WTC11 (cell line): ENCODE results near the gene EFNB3.

ENCODE experiments used
- CREB1 ChIP-seq: sonication (generic); formaldehyde crosslinking; IDR thresholded peaks from 2 replicates; pipeline ENCODE4 v1.8.0; 2023; ENCODE audit warnings: mild to moderate bottlenecking, missing genetic modification reagents
- MXD4 ChIP-seq: fragments of 250-450 bp; sonication (Bioruptor Pico); IDR thresholded peaks from 2 replicates; pipeline ENCODE4 v1.8.0; 2021; ENCODE audit warnings: mild to moderate bottlenecking, moderate library complexity, borderline replicate concordance
- NR1H2 ChIP-seq: sonication (generic); formaldehyde crosslinking; IDR thresholded peaks from 2 replicates; pipeline ENCODE4 v1.9.0; 2021; ENCODE audit warnings: mild to moderate bottlenecking, moderate library complexity, missing genetic modification reagents
- SP1 ChIP-seq: sonication (generic); formaldehyde crosslinking; conservative IDR thresholded peaks from 2 replicates; pipeline ENCODE4 v1.8.1; 2022; ENCODE audit warnings: missing genetic modification reagents
- ZNF138 ChIP-seq: sonication (generic); formaldehyde crosslinking; conservative IDR thresholded peaks from 2 replicates; pipeline ENCODE4 v1.8.1; 2022; ENCODE audit warnings: mild to moderate bottlenecking, moderate library complexity, missing genetic modification reagents
- TF ChIP-seq, protein P1 (sequence below): fragments of 200-600 bp; IDR thresholded peaks from 2 replicates; pipeline ENCODE4 v1.8.0; 2022; ENCODE audit warnings: antibody characterized with exemption
- TF ChIP-seq, protein P2 (sequence below): sonication (generic); formaldehyde crosslinking; IDR thresholded peaks from 2 replicates; pipeline ENCODE4 v1.8.0; 2022; ENCODE audit warnings: mild to moderate bottlenecking, missing genetic modification reagents
- TF ChIP-seq, protein P3 (sequence below): sonication (generic); formaldehyde crosslinking; IDR thresholded peaks from 2 replicates; pipeline ENCODE4 v1.8.1; 2023; ENCODE audit warnings: mild to moderate bottlenecking, missing genetic modification reagents, moderate library complexity
- TF ChIP-seq, protein P4 (sequence below): sonication (generic); formaldehyde crosslinking; IDR thresholded peaks from 2 replicates; pipeline ENCODE4 v1.8.1; 2023; ENCODE audit warnings: mild to moderate bottlenecking, moderate library complexity, missing genetic modification reagents
- TF ChIP-seq, protein P5 (sequence below): sonication (generic); formaldehyde crosslinking; conservative IDR thresholded peaks from 2 replicates; pipeline ENCODE4 v1.8.1; 2022; ENCODE audit warnings: mild to moderate bottlenecking, missing genetic modification reagents
- TF ChIP-seq, protein P6 (sequence below): sonication (generic); formaldehyde crosslinking; IDR thresholded peaks from 2 replicates; pipeline ENCODE4 v1.8.1; 2023; ENCODE audit warnings: mild to moderate bottlenecking, missing genetic modification reagents, borderline replicate concordance
- TF ChIP-seq, protein P7 (sequence below): sonication (generic); formaldehyde crosslinking; IDR thresholded peaks from 2 replicates; pipeline ENCODE4 v1.8.1; 2022; ENCODE audit warnings: mild to moderate bottlenecking, missing genetic modification reagents, moderate library complexity, borderline replicate concordance
- TF ChIP-seq, protein P8 (sequence below): sonication (generic); formaldehyde crosslinking; IDR thresholded peaks from 2 replicates; pipeline ENCODE4 v1.8.0; 2023; ENCODE audit warnings: missing genetic modification reagents
- TF ChIP-seq, protein P9 (sequence below): fragments of 250-450 bp; sonication (Bioruptor Pico); IDR thresholded peaks from 2 replicates; pipeline ENCODE4 v1.8.0; 2021; ENCODE audit warnings: mild to moderate bottlenecking

DNA sequence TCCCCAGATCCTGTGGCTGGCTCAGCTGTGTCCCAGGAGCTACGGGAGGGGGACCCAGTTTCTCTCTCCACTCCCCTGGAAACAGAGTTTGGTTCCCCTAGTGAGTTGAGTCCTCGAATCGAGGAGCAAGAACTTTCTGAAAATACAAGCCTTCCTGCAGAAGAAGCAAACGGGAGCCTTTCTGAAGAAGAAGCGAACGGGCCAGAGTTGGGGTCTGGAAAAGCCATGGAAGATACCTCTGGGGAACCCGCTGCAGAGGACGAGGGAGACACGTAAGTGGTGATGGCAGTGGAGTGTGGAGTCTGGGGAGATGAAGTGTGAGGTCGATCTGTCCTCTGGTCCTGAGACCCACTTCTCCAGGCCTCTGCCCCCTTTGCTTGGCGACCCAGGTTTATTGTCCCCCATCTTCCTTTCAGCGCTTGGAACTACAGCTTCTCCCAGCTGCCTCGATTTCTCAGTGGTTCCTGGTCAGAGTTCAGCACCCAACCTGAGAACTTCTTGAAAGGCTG is 16.1 kb upstream of the EFNB3 start:
- TF ChIP-seq, protein P1, sequence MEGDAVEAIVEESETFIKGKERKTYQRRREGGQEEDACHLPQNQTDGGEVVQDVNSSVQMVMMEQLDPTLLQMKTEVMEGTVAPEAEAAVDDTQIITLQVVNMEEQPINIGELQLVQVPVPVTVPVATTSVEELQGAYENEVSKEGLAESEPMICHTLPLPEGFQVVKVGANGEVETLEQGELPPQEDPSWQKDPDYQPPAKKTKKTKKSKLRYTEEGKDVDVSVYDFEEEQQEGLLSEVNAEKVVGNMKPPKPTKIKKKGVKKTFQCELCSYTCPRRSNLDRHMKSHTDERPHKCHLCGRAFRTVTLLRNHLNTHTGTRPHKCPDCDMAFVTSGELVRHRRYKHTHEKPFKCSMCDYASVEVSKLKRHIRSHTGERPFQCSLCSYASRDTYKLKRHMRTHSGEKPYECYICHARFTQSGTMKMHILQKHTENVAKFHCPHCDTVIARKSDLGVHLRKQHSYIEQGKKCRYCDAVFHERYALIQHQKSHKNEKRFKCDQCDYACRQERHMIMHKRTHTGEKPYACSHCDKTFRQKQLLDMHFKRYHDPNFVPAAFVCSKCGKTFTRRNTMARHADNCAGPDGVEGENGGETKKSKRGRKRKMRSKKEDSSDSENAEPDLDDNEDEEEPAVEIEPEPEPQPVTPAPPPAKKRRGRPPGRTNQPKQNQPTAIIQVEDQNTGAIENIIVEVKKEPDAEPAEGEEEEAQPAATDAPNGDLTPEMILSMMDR, result no peak
- TF ChIP-seq, protein P2, sequence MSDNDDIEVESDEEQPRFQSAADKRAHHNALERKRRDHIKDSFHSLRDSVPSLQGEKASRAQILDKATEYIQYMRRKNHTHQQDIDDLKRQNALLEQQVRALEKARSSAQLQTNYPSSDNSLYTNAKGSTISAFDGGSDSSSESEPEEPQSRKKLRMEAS, result no peak
- TF ChIP-seq, protein P3, sequence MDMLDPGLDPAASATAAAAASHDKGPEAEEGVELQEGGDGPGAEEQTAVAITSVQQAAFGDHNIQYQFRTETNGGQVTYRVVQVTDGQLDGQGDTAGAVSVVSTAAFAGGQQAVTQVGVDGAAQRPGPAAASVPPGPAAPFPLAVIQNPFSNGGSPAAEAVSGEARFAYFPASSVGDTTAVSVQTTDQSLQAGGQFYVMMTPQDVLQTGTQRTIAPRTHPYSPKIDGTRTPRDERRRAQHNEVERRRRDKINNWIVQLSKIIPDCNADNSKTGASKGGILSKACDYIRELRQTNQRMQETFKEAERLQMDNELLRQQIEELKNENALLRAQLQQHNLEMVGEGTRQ (CRISPR knock-in tag), result no peak
- TF ChIP-seq, protein P4, sequence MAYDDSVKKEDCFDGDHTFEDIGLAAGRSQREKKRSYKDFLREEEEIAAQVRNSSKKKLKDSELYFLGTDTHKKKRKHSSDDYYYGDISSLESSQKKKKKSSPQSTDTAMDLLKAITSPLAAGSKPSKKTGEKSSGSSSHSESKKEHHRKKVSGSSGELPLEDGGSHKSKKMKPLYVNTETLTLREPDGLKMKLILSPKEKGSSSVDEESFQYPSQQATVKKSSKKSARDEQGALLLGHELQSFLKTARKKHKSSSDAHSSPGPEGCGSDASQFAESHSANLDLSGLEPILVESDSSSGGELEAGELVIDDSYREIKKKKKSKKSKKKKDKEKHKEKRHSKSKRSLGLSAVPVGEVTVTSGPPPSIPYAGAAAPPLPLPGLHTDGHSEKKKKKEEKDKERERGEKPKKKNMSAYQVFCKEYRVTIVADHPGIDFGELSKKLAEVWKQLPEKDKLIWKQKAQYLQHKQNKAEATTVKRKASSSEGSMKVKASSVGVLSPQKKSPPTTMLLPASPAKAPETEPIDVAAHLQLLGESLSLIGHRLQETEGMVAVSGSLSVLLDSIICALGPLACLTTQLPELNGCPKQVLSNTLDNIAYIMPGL (CRISPR knock-in tag), result no peak
- TF ChIP-seq, protein P5, sequence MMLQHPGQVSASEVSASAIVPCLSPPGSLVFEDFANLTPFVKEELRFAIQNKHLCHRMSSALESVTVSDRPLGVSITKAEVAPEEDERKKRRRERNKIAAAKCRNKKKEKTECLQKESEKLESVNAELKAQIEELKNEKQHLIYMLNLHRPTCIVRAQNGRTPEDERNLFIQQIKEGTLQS (CRISPR knock-in tag), result no peak
- TF ChIP-seq, protein P6, sequence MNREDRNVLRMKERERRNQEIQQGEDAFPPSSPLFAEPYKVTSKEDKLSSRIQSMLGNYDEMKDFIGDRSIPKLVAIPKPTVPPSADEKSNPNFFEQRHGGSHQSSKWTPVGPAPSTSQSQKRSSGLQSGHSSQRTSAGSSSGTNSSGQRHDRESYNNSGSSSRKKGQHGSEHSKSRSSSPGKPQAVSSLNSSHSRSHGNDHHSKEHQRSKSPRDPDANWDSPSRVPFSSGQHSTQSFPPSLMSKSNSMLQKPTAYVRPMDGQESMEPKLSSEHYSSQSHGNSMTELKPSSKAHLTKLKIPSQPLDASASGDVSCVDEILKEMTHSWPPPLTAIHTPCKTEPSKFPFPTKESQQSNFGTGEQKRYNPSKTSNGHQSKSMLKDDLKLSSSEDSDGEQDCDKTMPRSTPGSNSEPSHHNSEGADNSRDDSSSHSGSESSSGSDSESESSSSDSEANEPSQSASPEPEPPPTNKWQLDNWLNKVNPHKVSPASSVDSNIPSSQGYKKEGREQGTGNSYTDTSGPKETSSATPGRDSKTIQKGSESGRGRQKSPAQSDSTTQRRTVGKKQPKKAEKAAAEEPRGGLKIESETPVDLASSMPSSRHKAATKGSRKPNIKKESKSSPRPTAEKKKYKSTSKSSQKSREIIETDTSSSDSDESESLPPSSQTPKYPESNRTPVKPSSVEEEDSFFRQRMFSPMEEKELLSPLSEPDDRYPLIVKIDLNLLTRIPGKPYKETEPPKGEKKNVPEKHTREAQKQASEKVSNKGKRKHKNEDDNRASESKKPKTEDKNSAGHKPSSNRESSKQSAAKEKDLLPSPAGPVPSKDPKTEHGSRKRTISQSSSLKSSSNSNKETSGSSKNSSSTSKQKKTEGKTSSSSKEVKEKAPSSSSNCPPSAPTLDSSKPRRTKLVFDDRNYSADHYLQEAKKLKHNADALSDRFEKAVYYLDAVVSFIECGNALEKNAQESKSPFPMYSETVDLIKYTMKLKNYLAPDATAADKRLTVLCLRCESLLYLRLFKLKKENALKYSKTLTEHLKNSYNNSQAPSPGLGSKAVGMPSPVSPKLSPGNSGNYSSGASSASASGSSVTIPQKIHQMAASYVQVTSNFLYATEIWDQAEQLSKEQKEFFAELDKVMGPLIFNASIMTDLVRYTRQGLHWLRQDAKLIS, result no peak
- TF ChIP-seq, protein P7, sequence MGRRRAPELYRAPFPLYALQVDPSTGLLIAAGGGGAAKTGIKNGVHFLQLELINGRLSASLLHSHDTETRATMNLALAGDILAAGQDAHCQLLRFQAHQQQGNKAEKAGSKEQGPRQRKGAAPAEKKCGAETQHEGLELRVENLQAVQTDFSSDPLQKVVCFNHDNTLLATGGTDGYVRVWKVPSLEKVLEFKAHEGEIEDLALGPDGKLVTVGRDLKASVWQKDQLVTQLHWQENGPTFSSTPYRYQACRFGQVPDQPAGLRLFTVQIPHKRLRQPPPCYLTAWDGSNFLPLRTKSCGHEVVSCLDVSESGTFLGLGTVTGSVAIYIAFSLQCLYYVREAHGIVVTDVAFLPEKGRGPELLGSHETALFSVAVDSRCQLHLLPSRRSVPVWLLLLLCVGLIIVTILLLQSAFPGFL (CRISPR knock-in tag), result no peak
- TF ChIP-seq, protein P8, sequence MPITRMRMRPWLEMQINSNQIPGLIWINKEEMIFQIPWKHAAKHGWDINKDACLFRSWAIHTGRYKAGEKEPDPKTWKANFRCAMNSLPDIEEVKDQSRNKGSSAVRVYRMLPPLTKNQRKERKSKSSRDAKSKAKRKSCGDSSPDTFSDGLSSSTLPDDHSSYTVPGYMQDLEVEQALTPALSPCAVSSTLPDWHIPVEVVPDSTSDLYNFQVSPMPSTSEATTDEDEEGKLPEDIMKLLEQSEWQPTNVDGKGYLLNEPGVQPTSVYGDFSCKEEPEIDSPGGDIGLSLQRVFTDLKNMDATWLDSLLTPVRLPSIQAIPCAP (CRISPR knock-in tag), result no peak
- TF ChIP-seq ZNF138 (CRISPR knock-in tag) (no peak), MXD4 (CRISPR knock-in tag) (no peak), SP1 (no peak), NR1H2 (no peak), CREB1 (CRISPR knock-in tag) (no peak)
- TF ChIP-seq, protein P9, sequence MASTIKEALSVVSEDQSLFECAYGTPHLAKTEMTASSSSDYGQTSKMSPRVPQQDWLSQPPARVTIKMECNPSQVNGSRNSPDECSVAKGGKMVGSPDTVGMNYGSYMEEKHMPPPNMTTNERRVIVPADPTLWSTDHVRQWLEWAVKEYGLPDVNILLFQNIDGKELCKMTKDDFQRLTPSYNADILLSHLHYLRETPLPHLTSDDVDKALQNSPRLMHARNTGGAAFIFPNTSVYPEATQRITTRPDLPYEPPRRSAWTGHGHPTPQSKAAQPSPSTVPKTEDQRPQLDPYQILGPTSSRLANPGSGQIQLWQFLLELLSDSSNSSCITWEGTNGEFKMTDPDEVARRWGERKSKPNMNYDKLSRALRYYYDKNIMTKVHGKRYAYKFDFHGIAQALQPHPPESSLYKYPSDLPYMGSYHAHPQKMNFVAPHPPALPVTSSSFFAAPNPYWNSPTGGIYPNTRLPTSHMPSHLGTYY, result no peak
